Measurements from ENCODE around the gene EFEMP2.

EFEMP2 gene

GRCh38 chr11:65856689-65857499 is 15.7 kb downstream of the EFEMP2 start:
- TF ChIP-seq CTCF (IDR thresholded peaks at IDR 0.05; ENCODE audit: low read depth, low read length) = no peak
- H3K27me3 ChIP-seq (ENCODE audit: insufficient read depth, low read depth, severe bottlenecking) = no peaks in the 10 kb centered on the region
- H3K9me3 ChIP-seq (ENCODE audit: severe bottlenecking) = no peaks in the 10 kb centered on the region
- H3K36me3 ChIP-seq = peaks cover 72% of the 10 kb centered on the region
- peak overlapping the region; percentile 99 for H3K27ac ChIP-seq
- DNase-seq = peak; percentile 67
- peak overlapping the region; percentile 96 for H3K4me3 ChIP-seq (ENCODE audit: low read depth, low read length)

GRCh38 chr11:65855927-65856363 is 16.7 kb downstream of the EFEMP2 start:
- TF ChIP-seq CTCF (IDR thresholded peaks at IDR 0.05; ENCODE audit: low read depth, low read length) = no peak
- peaks cover 73% of the 10 kb centered on the region for H3K36me3 ChIP-seq

GRCh38 chr11:65854852-65855837 is 17.5 kb downstream of the EFEMP2 start:
- Histone ChIP-seq H3K4me3 (ENCODE audit: low read depth, low read length) (no peak overlapping the region), H3K36me3 (peaks cover 70% of the 10 kb centered on the region), H3K9me3 (ENCODE audit: severe bottlenecking) (peaks cover 5% of the 10 kb centered on the region), H3K27me3 (ENCODE audit: insufficient read depth, low read depth, severe bottlenecking) (no peaks in the 10 kb centered on the region), H3K27ac (no peak overlapping the region)
- DNase-seq = no peak
- TF ChIP-seq CTCF (IDR thresholded peaks at IDR 0.05; ENCODE audit: low read depth, low read length) = no peak

More at GRCh38 chr11:65855927-65856363, 16.7 kb downstream of the EFEMP2 start:
- DNase-seq = no peak
- no peak overlapping the region for H3K4me3 ChIP-seq (ENCODE audit: low read depth, low read length)
- H3K9me3 ChIP-seq (ENCODE audit: severe bottlenecking) = peaks cover 5% of the 10 kb centered on the region
- H3K27me3 ChIP-seq (ENCODE audit: insufficient read depth, low read depth, severe bottlenecking) = no peaks in the 10 kb centered on the region
- no peak overlapping the region for H3K27ac ChIP-seq

GRCh38 chr11:65854161-65854592 is 18.4 kb downstream of the EFEMP2 start:
- H3K27me3 ChIP-seq (ENCODE audit: insufficient read depth, low read depth, severe bottlenecking) = no peaks in the 10 kb centered on the region
- peaks cover 5% of the 10 kb centered on the region for H3K9me3 ChIP-seq (ENCODE audit: severe bottlenecking)
- H3K36me3 ChIP-seq = peaks cover 70% of the 10 kb centered on the region
- no peak for TF ChIP-seq CTCF (IDR thresholded peaks at IDR 0.05; ENCODE audit: low read depth, low read length)
- H3K27ac ChIP-seq = no peak overlapping the region
- H3K4me3 ChIP-seq (ENCODE audit: low read depth, low read length) = no peak overlapping the region
- no peak for DNase-seq

GRCh38 chr11:65853246-65853979 is 19.2 kb downstream of the EFEMP2 start:
- Histone ChIP-seq H3K4me3 (ENCODE audit: low read depth, low read length) (no peak overlapping the region), H3K27ac (no peak overlapping the region), H3K27me3 (ENCODE audit: insufficient read depth, low read depth, severe bottlenecking) (no peaks in the 10 kb centered on the region), H3K36me3 (peaks cover 70% of the 10 kb centered on the region), H3K9me3 (ENCODE audit: severe bottlenecking) (peaks cover 5% of the 10 kb centered on the region)
- DNase-seq = no peak
- TF ChIP-seq CTCF (IDR thresholded peaks at IDR 0.05; ENCODE audit: low read depth, low read length) = peak; percentile 43
